ENCODE results near the gene PIM2.

DNA sequence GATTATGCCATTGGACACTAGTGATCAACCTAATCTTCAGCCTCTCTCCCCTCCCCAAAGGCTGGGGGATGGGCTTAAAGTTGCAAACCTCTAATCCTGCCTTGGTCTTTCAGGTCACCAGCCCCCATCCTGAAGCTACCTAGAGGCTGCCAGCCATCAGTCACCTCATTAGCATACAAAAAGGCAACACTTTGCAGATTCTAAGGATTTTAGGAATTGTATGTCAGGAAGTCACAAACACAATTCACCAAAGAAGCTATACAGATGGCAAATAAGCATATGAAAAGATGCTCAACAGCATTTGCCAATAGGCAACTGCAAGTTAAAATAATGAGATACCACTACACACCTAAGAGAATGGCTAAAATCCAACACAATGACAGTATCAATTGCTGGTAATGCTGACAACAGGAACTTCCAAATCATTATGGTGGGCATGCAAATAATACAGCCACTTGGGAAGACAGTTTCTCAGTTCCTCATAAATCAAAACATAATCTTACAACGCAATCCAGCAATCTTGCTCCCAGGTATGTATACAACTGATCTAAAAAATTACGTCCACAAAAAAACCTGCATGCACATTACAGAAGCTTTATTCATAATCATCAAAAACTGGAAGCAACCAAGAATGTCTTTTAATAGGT lies 9.0 kb upstream of the PIM2 start:
- TF ChIP-seq EZH2phosphoT487 (IDR thresholded peaks at IDR 0.05; ENCODE audit: low read length) (no peak), EZH2 (optimal IDR thresholded peaks at IDR 0.05; ENCODE audit: low read depth, low read length) (no peak)

Data from MM.1S (cell line).